GM12873 (cell line): ENCODE measurements around the gene BACH2.

Source experiments
- CTCF ChIP-seq: IDR thresholded peaks from 2 replicates; pipeline ENCODE4 v1.5.1; 2012; ENCODE audit warnings: low read depth, mild to moderate bottlenecking, moderate library complexity, low read length, control low read depth; ENCODE audit not compliant: insufficient read depth; ENCODE audit errors: missing control alignments

The BACH2 gene

GRCh38 chr6:90066697-90067096 lies 229.9 kb downstream of the BACH2 start:
- TF ChIP-seq CTCF = no peak

- no peak for TF ChIP-seq CTCF
Observed at GRCh38 chr6:90065173-90065572, 231.5 kb downstream of the BACH2 start.

- TF ChIP-seq CTCF = no peak
Observed at GRCh38 chr6:90062667-90063066, 234.0 kb downstream of the BACH2 start.

- TF ChIP-seq CTCF = no peak
Observed at GRCh38 chr6:90062051-90062450, 234.6 kb downstream of the BACH2 start.

- no peak for TF ChIP-seq CTCF
Observed at GRCh38 chr6:90053614-90054013, 243.0 kb downstream of the BACH2 start.

- TF ChIP-seq CTCF = no peak
Observed at GRCh38 chr6:90049295-90049694, 247.3 kb downstream of the BACH2 start.

GRCh38 chr6:90048206-90048967 lies 248.3 kb downstream of the BACH2 start:
- no peak for TF ChIP-seq CTCF
